Measurements from ENCODE around the gene POC5. TPM values are rescaled to one million over a fixed set of nuclear protein-coding genes. Genes with fewer than 3 reads are reported as not detected.
"Not testable (repeated sequence)": the region's sequence is repeated elsewhere in the genome, so short reads cannot be mapped to it uniquely, and the experiment has no call there.

The POC5 gene
- total and polyA plus RNA-seq, 2 of the 4 experiments (the other 2 are of a cell fraction) = 6.6 to 12.9 TPM

DNA sequence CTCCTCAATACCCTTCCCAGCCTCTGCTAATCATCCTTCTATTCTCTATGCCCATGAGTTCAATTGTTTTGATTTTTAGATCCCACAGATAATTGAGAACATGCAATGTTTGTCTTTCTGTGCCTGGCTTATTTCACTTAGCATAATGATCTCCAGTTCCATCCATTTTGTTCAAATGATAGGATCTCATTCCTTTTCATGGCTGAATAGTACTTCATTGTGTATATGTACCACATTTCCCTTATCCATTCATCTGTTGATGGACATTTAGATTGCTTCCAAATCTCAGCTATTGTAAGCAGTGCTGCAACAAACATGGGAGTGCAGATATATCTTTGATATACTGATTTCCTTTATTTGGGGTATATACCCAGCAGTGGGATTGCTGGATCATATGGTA lies 9.0 kb upstream of the POC5 start:
- H2BK20ac ChIP-seq (ENCODE audit: low read depth, low read length); H3K27me3 ChIP-seq (ENCODE audit: control insufficient read depth, insufficient read depth, low read length); H3K23ac ChIP-seq (ENCODE audit: low read depth, low read length); H2BK15ac ChIP-seq (ENCODE audit: low read depth, low read length); H4K5ac ChIP-seq (ENCODE audit: low read depth, low read length); H2AK5ac ChIP-seq (ENCODE audit: low read depth, low read length); H3K14ac ChIP-seq (replicated peaks; ENCODE audit: low read depth, low read length); H3K36me3 ChIP-seq (ENCODE audit: control insufficient read depth, insufficient read depth, low read length); H3K56ac ChIP-seq (ENCODE audit: extremely low read depth, insufficient read depth, low read length); H2BK120ac ChIP-seq (ENCODE audit: low read depth, low read length); H3K79me1 ChIP-seq (ENCODE audit: low read depth in 1 of 2, low read length in 2 of 2); H3K4ac ChIP-seq (ENCODE audit: low read depth, low read length); H3K4me3 ChIP-seq (ENCODE audit: insufficient read depth, low read depth, low read length); H3K9ac ChIP-seq (ENCODE audit: low read depth, low read length); H4K8ac ChIP-seq (ENCODE audit: low read depth in 2 of 2, low read length in 2 of 2); CTCF ChIA-PET; H3K9me1 ChIP-seq (ENCODE audit: insufficient read depth, low read length); H3K9me3 ChIP-seq (ENCODE audit: control insufficient read depth, insufficient read depth, low read length); dilution Hi-C loops (cut with HindIII; ENCODE audit: low sequenced_read_pairs, unreplicated experiment); H4K20me1 ChIP-seq (ENCODE audit: insufficient read depth, low read length); H3K18ac ChIP-seq (ENCODE audit: low read depth, low read length); POLR2A ChIA-PET (ENCODE audit: unreplicated experiment); H3K4me2 ChIP-seq (ENCODE audit: low read depth, low read length); intact Hi-C loops (cut with micrococcal nuclease); DNase-seq; H2AFZ ChIP-seq (replicated peaks; ENCODE audit: low read length, poor library complexity); H3K27ac ChIP-seq (ENCODE audit: insufficient read depth, low read length); H2AK9ac ChIP-seq (replicated peaks; ENCODE audit: low read depth, low read length, poor library complexity); BruUV-seq (replicated peaks); H3K4me1 ChIP-seq (ENCODE audit: control insufficient read depth, insufficient read depth, low read length); ATAC-seq (ENCODE audit: low read depth); H2BK5ac ChIP-seq (ENCODE audit: low read depth, low read length, poor library complexity, severe bottlenecking); H4K91ac ChIP-seq (ENCODE audit: insufficient read depth, low read depth, low read length); in situ Hi-C loops (cut with MboI; ENCODE audit: low sequenced_read_pairs): not testable (repeated sequence)

Data from IMR-90 (cell line).